ENCODE results near the gene GARNL3. TPM values are rescaled to one million over a fixed set of nuclear protein-coding genes. Genes with fewer than 3 reads are reported as not detected.

GARNL3 gene, protein sequence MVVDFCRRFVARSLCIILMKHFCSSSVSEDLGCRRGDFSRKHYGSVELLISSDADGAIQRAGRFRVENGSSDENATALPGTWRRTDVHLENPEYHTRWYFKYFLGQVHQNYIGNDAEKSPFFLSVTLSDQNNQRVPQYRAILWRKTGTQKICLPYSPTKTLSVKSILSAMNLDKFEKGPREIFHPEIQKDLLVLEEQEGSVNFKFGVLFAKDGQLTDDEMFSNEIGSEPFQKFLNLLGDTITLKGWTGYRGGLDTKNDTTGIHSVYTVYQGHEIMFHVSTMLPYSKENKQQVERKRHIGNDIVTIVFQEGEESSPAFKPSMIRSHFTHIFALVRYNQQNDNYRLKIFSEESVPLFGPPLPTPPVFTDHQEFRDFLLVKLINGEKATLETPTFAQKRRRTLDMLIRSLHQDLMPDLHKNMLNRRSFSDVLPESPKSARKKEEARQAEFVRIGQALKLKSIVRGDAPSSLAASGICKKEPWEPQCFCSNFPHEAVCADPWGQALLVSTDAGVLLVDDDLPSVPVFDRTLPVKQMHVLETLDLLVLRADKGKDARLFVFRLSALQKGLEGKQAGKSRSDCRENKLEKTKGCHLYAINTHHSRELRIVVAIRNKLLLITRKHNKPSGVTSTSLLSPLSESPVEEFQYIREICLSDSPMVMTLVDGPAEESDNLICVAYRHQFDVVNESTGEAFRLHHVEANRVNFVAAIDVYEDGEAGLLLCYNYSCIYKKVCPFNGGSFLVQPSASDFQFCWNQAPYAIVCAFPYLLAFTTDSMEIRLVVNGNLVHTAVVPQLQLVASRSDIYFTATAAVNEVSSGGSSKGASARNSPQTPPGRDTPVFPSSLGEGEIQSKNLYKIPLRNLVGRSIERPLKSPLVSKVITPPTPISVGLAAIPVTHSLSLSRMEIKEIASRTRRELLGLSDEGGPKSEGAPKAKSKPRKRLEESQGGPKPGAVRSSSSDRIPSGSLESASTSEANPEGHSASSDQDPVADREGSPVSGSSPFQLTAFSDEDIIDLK
- 5.6 TPM for total RNA-seq
- long read RNA-seq, partial matches to known transcripts: 0 of 4 reads
- long read RNA-seq, other reads (novel, unspliced or antisense): 4 of 4 reads

DNA sequence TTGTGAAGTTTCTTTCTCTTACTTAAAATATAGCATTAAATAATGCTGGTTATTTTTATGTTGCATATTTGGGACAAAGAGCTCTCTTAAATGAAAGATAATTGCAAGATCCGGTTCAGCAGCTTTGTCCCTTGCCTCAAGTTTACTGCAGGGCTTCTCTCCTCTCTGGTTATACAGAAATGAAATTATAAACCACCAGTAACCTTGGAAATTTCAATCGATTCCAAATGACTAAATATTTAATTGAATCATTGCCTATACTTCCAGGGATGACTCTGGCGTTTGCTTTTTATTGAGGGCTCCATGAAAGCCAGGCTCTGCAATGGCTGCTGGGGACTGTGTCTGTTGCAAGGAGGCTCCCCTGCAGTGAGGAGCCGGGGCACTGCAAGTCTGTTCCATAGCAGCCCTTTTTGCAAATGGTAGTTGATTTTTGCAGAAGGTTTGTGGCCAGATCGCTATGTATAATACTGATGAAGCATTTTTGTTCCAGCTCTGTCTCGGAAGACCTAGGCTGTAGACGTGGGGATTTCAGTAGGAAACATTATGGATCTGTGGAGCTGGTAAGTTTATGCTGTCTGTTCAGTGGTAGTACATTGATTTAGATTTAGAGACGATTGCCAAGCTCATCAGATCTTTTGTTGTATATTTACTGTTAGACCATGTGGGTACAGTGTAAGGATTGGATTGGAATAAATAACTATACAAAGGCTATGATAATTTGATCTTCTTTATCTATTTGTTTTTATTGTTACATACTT is at the start of gene GARNL3:
Gene GARNL3, plus strand, starts transcription at position 313 of the 758 bp plus-strand sequence. Its CDS starts 104 bp downstream, at position 417.
- DNase-seq (ENCODE audit: low spot score): no peak

GRCh38 chr9:127215268-127216209 is 49.0 kb upstream of the GARNL3 start:
- peak; percentile 77 for DNase-seq (ENCODE audit: low spot score)

DNA sequence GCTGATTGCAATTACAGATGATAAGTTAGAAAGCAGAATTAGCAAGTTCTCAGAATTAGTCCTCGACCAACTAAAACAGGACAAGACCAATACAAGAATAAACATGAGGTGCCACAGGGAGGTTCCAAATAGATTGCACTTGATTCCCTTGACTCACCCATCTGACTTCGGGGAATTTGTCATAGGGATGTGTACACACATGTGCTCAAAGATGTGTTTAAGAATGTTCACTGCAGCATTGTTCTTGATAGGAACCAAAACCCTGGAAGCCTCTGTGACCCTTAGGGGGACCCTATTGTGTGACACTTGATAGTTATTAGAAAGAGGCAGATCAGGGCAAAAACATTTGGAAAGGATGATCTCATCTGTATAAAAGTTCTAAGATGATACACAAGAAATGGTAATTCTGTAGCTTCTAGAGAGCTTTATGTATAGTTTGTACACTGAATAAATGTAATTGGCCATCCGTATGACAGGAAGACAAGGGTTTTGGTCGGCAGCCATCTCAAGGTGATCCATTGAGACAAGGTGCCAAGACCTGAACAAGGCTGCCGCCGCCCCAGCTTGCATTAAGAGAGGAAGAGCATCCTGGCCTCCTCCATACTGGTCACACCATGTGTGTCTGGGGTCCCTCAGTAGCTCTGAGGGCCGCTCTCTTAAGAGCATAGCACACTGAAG is 48.2 kb upstream of the GARNL3 start:
- DNase-seq (ENCODE audit: low spot score): peak; percentile 69

GRCh38 chr9:127216888-127217217 is 47.7 kb upstream of the GARNL3 start:
- DNase-seq (ENCODE audit: low spot score): peak; percentile 67

- no peak for DNase-seq (ENCODE audit: low spot score)
Observed at GRCh38 chr9:127218818-127219217, 45.8 kb upstream of the GARNL3 start.

GRCh38 chr9:127219520-127219919 is 45.1 kb upstream of the GARNL3 start:
- no peak for DNase-seq (ENCODE audit: low spot score)

- DNase-seq (ENCODE audit: low spot score): no peak
Observed at GRCh38 chr9:127221695-127222094, 42.9 kb upstream of the GARNL3 start.

- DNase-seq (ENCODE audit: low spot score): peak; percentile 22
Observed at GRCh38 chr9:127222388-127223095, 42.0 kb upstream of the GARNL3 start.

DNA sequence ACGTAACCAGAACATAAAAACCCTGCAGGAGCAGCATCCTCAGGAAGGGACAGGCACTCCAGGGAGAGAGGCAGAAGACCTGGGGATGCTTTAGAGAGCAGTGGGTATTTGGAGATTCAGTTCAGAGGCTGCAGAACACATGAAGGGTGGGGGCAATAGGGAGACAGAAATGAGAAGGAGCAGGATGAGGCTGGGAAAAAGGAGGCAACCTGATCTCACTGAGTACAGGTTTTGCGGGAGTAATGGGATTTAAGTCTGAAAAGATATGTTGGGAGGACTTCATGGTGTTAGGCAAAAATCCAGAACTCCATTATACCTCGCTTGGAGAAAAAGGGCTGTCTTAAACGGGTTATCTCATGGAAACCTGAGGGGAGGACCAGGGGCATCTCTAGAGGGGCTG is 41.3 kb upstream of the GARNL3 start:
- peak; percentile 5 for DNase-seq (ENCODE audit: low spot score)

DNA sequence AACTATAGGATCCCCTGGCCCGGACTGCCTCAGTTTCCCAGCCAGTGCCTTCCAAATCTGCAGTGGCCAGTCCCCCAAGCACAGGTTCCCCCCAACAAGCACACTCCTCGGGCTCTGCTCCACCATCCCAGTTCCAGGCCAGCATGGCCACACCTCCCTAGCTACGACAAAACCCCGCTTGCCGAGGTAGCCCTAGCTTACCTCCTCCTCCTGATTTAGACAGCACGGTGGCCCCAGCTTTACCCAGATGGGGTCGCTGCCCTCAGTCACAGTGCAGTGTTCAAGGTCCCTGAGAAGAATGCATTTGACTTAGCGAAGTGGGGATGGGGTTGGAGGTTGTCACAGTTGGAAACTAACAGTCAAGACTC is 40.8 kb upstream of the GARNL3 start:
- peak; percentile 86 for DNase-seq (ENCODE audit: low spot score)

DNA sequence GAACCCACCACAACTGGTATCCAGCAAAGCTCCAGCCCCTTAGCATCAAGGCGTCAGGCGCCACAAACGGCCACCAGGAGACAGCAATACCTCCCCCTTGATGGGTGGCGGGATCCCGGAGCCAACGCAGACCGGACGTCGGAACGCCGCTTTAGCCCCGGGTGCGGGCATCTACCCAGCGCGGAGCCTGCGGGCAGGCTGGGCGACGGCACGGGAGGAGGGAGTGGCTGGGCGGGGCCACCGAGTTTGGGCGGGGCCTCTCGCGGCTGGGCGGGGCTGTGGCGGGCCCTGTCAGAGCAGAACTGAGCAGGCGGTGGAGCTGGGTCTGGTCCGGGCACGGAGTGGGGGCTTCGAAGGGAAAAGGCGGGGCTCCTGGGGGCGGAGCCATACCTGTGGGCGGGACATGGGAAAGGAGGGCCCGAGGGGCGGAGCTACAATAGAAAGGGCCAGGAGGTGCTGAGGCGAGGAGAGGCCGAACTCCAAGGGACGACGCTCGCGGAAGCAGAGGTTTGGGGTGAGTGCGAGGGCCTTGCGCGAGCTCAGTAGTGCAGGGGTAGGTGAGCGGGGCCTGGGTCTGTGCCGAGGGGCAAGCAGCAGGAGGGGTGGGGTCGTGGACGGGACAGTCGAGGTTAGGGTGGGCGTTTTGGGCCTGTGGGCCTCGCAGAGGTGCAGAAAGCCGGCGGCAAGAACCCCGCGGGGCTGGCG is 40.2 kb upstream of the GARNL3 start:
- DNase-seq (ENCODE audit: low spot score): peak; percentile 97

DNA sequence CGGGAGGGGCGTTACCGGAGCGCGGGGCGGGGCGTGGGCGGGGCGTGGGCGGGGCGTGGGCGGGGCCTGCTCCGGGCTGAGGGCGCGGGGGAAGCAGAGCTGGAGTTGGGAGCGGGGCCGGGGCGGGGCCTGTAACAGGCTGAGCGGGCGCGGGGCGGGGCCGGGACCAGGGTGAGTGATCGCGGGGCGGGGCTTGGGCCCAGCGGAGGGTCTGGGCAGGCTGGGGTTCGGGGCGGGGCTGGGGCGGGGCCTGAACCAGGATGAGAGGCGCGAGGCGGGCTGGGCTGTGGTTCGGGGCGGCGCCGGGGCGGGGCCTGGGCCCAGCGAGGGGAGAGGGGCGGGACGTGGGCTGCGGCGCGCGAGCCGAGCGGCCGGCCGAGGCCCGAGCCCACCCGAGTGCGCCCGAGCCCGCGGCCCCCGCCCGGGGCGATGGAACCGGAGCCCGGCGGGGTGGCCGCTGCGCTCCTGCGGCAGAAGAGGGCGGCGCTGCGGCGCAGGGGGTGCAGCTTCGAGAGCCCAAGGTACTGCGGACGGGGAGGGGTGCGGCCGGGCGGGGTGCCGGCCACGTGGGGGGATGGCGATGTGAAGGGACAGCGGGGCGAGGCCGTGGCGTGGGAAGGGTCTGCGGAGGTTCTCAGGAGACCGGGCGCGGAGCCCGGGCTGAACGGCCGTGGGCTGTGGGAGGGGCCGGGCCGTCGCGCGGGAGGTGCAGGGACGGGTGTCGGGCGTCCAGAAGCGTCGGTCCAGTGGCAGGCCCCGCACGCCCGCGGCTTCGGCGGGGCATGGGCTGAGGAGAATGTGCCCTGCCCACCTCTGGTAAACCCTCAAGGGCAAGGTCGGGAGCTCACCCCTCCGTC is 39.5 kb upstream of the GARNL3 start:
- peak; percentile 99 for DNase-seq (ENCODE audit: low spot score)

DNA sequence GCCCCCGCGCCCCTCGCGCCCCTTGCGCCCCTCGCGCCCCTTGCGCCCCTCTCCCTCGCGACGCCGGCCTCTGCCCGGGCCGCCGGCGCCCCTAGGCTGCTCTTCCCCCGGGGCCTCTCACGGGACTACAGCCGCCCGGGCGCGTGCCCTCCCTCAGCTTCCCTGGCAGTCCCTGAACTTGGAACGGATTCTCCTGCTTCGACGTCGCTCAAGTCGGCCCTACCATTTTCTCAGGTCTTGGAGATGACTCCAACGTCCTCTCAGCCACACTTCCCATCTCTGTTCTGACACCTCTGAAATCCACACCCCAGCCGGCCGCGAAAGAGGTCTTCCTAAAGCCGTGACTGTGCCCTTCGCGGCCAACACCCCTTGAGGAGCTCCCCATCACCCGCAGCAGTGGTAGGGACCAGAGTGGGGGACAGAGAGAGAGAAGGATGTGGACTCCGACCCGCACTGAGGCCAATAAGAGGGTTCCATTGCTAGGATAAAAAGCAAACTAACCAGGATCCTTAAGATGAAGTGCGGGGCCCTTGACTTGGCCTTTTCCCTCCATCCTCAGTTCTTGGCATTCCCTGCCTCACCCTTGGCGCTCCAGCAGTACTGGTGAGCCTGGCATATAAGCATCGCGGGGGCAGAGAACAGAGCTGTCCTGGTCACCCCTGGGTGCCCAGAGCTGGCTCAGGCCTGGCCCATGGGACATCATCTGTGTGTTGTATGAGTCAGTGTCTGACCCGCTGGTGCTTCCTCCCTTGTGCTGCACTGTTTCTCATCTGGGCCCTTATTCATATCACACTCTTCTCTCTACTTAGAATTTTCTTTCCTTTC is 38.6 kb upstream of the GARNL3 start:
- DNase-seq (ENCODE audit: low spot score): peak; percentile 88

DNA sequence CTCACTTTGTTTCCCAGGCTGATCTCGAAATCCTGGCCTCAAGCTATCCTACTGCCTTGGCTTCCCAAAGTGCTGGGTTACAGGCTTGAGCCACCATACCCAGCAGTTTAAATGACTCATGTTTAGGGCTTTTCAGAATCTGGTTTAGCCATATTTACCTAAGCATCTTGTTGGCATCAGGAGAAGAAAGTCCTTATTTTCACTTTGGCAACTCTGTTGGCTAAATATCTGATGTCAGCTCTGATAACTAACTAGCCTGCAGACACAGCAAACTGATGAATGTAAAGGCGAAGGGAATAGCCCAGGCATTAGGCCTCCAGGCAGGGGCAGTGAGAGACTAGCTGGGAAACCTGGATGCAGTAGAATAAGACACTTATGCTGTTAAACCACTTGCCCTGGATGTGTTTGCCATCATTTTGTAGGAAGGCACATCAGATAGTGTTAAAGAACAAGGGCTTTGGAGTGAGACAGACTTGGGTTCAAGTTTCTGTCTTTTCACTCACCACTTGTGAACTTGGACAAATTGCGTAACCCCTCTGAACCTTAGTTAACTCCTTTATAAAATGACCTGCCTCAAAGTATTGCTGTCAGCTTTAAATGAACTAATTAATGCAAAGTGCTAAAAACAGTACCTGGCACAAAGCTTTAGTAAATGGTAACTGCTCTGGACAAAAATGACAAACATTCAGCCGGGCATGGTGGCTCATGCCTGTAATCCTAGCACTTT is 34.7 kb upstream of the GARNL3 start:
- no peak for DNase-seq (ENCODE audit: low spot score)

DNA sequence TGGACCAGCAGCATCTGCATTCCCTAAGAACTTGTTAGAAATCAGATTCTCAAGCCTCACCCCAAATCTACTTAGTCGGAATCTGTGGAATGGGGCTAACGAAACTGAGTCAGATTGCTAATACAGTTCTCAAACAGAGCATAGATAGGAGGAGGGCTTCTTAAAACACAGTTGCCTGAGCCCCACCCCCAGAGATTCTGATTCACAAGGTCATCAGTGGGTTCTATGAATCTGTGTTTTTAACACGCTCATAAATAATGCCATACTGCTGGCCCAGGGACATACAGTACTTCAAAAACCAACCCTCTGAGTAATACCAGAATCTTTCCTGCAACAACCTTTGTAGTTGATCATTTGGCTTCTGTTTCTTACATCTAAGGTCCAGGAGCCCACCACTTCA is 32.9 kb upstream of the GARNL3 start:
- DNase-seq (ENCODE audit: low spot score): no peak

Measured in mesenteric fat pad (tissue), 1 donor.